DOHH2 (cell line): ENCODE data around the gene PCBP3.

Source experiments
- H3F3A ChIP-seq: fragments of 200-600 bp; sonication (generic), shearing (Covaris generic); 2 replicates; pipeline ENCODE4 v1.6.0; 2016; ENCODE audit warnings: antibody characterized with exemption, mild to moderate bottlenecking; ENCODE audit not compliant: control insufficient read depth, insufficient read depth
- H3K27ac ChIP-seq: fragments of 200-600 bp; sonication (generic); 2 replicates; pipeline ENCODE4 v1.5.1; 2014; ENCODE audit warnings: low read depth, mild to moderate bottlenecking, low read length, moderate library complexity
- H3K27me3 ChIP-seq: fragments of 200-600 bp; sonication (generic); 2 replicates; pipeline ENCODE4 v1.6.1; 2014; ENCODE audit warnings: mild to moderate bottlenecking, low read length, mixed read lengths; ENCODE audit not compliant: control insufficient read depth
- H3K36me3 ChIP-seq: fragments of 200-600 bp; sonication (generic); 2 replicates; pipeline ENCODE4 v1.6.1; 2014; ENCODE audit warnings: mild to moderate bottlenecking, low read length, moderate library complexity, mixed read lengths; ENCODE audit not compliant: control insufficient read depth
- H3K4me1 ChIP-seq: fragments of 200-600 bp; sonication (generic); 2 replicates; pipeline ENCODE4 v1.6.1; 2014; ENCODE audit warnings: mild to moderate bottlenecking, low read length, mixed read lengths; ENCODE audit not compliant: control insufficient read depth
- H3K4me2 ChIP-seq: fragments of 200-600 bp; sonication (generic); 2 replicates; pipeline ENCODE4 v1.6.0; 2014; ENCODE audit warnings: mild to moderate bottlenecking, low read length, moderate library complexity
- H3K4me3 ChIP-seq: fragments of 200-600 bp; sonication (generic); 2 replicates; pipeline ENCODE4 v1.5.1; 2014; ENCODE audit warnings: mild to moderate bottlenecking, low read length, mixed read lengths
- H3K79me2 ChIP-seq: fragments of 200-600 bp; sonication (generic); 2 replicates; pipeline ENCODE4 v1.6.1; 2014; ENCODE audit warnings: mild to moderate bottlenecking, low read length, mixed read lengths; ENCODE audit not compliant: control insufficient read depth
- H3K9me2 ChIP-seq: fragments of 200-600 bp; sonication (generic); replicated peaks from 2 replicates; pipeline ENCODE4 v1.6.1; 2014; ENCODE audit warnings: mild to moderate bottlenecking, low read length, mixed read lengths; ENCODE audit not compliant: control insufficient read depth
- H3K9me3 ChIP-seq: fragments of 200-600 bp; sonication (generic); 2 replicates; pipeline ENCODE4 v1.6.1; 2014; ENCODE audit warnings: antibody characterized with exemption, low read length, mixed read lengths; ENCODE audit not compliant: control insufficient read depth, insufficient read depth
- H4K20me1 ChIP-seq: fragments of 200-600 bp; sonication (generic); 2 replicates; pipeline ENCODE4 v1.6.0; 2014; ENCODE audit warnings: low read depth, mild to moderate bottlenecking, antibody characterized with exemption, low read length, moderate library complexity; ENCODE audit not compliant: control insufficient read depth, insufficient read depth
- CTCF ChIP-seq: fragments of 200-600 bp; sonication (generic); IDR thresholded peaks from one replicate; pipeline ENCODE4 v1.5.1; 2014; ENCODE audit warnings: antibody characterized with exemption, mild to moderate bottlenecking, low read depth, low read length; ENCODE audit not compliant: poor library complexity, severe bottlenecking
- EZH2phosphoT487 ChIP-seq: fragments of 200-600 bp; sonication (generic); IDR thresholded peaks from 2 replicates; pipeline ENCODE4 v1.6.1; 2017; ENCODE audit warnings: borderline replicate concordance, mild to moderate bottlenecking, antibody characterized with exemption, low read length, moderate library complexity, mixed read lengths

Gene PCBP3

GRCh38 chr21:45823100-45823681 is 179.7 kb downstream of the PCBP3 start:
- no peaks in the 10 kb centered on the region; the same call in 1 of the 2 replicates for H4K20me1 ChIP-seq
- no peaks in the 10 kb centered on the region for H3K79me2 ChIP-seq
- H3K27ac ChIP-seq: no peak overlapping the region
- no peaks in the 10 kb centered on the region for H3F3A ChIP-seq
- no peaks in the 10 kb centered on the region for H3K9me3 ChIP-seq
- H3K4me1 ChIP-seq: no peaks in the 10 kb centered on the region
- H3K9me2 ChIP-seq: no peaks in the 10 kb centered on the region
- TF ChIP-seq EZH2phosphoT487 (no peak), CTCF (no peak)
- no peaks in the 10 kb centered on the region for H3K36me3 ChIP-seq
- H3K4me2 ChIP-seq: no peak overlapping the region
- H3K4me3 ChIP-seq: no peak overlapping the region
- H3K27me3 ChIP-seq: peaks cover 5% of the 10 kb centered on the region; the same call in 1 of the 2 replicates

- Histone ChIP-seq H3K27ac (no peak overlapping the region), H4K20me1 (no peaks in the 10 kb centered on the region), H3K4me1 (no peaks in the 10 kb centered on the region), H3K27me3 (no peaks in the 10 kb centered on the region), H3K9me3 (no peaks in the 10 kb centered on the region), H3K36me3 (no peaks in the 10 kb centered on the region), H3F3A (no peaks in the 10 kb centered on the region), H3K4me2 (no peak overlapping the region), H3K4me3 (no peak overlapping the region), H3K79me2 (no peaks in the 10 kb centered on the region), H3K9me2 (no peaks in the 10 kb centered on the region)
- TF ChIP-seq EZH2phosphoT487 (no peak), CTCF (no peak)
Observed at GRCh38 chr21:45824546-45825215, 181.2 kb downstream of the PCBP3 start.

- Histone ChIP-seq H3K27ac (no peak overlapping the region), H3F3A (no peaks in the 10 kb centered on the region), H3K4me1 (no peaks in the 10 kb centered on the region), H4K20me1 (no peaks in the 10 kb centered on the region), H3K4me3 (no peak overlapping the region), H3K9me3 (no peaks in the 10 kb centered on the region), H3K27me3 (no peaks in the 10 kb centered on the region), H3K36me3 (no peaks in the 10 kb centered on the region), H3K4me2 (no peak overlapping the region), H3K79me2 (no peaks in the 10 kb centered on the region), H3K9me2 (no peaks in the 10 kb centered on the region)
- TF ChIP-seq CTCF: no peak
Observed at GRCh38 chr21:45825219-45825618, 181.7 kb downstream of the PCBP3 start.
